ENCODE data around the gene AK8.

- TF ChIP-seq PYGO2 (tag; IDR thresholded peaks at IDR 0.05) (no peak), BRF2 (IDR thresholded peaks at IDR 0.05; ENCODE audit: borderline replicate concordance, insufficient read depth, insufficient read length) (no peak), ZNF274 (IDR thresholded peaks at IDR 0.05; ENCODE audit: borderline replicate concordance, low read depth, low read length) (no peak), KLF10 (CRISPR knock-in tag; IDR thresholded peaks at IDR 0.05) (no peak), MECOM (CRISPR knock-in tag; IDR thresholded peaks at IDR 0.05) (no peak), ZNF133 (CRISPR knock-in tag; IDR thresholded peaks at IDR 0.05) (no peak), JUND (IDR thresholded peaks at IDR 0.05; ENCODE audit: borderline replicate concordance, low read depth, low read length) (no peak), JUND (tag; IDR thresholded peaks at IDR 0.05; ENCODE audit: borderline replicate concordance, low read depth, low read length) (no peak), PHF20 (IDR thresholded peaks at IDR 0.05; ENCODE audit: partially characterized antibody) (no peak), POLR2AphosphoS5 (IDR thresholded peaks at IDR 0.05; ENCODE audit: control insufficient read depth, insufficient read depth, low read depth, low read length) (no peak), CEBPG (CRISPR knock-in tag; IDR thresholded peaks at IDR 0.05) (no peak), CEBPG (tag; conservative IDR thresholded peaks at IDR 0.05 in 1 of 2, IDR thresholded peaks at IDR 0.05 in 1 of 2) (no peak)
- TF ChIP-seq, protein P1, sequence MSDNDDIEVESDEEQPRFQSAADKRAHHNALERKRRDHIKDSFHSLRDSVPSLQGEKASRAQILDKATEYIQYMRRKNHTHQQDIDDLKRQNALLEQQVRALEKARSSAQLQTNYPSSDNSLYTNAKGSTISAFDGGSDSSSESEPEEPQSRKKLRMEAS (CRISPR knock-in tag; IDR thresholded peaks at IDR 0.05): no peak
Measured at GRCh38 chr9:132927704-132928103, 49.6 kb upstream of the AK8 start.

Data from K562 (cell line).